Naive B cell (primary cell): ENCODE data around the gene KLK5. TPM values are rescaled to one million over a fixed set of nuclear protein-coding genes. Genes with fewer than 3 reads are reported as not detected.
"Not testable (repeated sequence)": the region's sequence is repeated elsewhere in the genome, so short reads cannot be mapped to it uniquely, and the experiment has no call there.

ENCODE experiments used
- ATAC-seq, 2 donors: fragments of 150-1000 bp; cut with Tn5 transposase; 2 replicates each; pipeline ENCODE4 v1.10.0; 2021; ENCODE audit warnings: low read depth in 2 of 2, mild to moderate bottlenecking in 2 of 2, moderate library complexity in 2 of 2
- DNase-seq: peaks from one replicate; pipeline ENCODE4 v3.0.0; 2022
- H3K27ac Mint-ChIP-seq, 6 donors: one replicate each; pipeline ENCODE4 v1.8.0; 2020 to 2022; ENCODE audit warnings: mild to moderate bottlenecking in 6 of 6, mixed read lengths in 6 of 6, moderate library complexity in 5 of 6, inconsistent platforms in 2 of 6
- H3K27me3 Mint-ChIP-seq, 3 donors: one replicate each; pipeline ENCODE4 v1.8.0; 2021 to 2022; ENCODE audit warnings: mixed read lengths in 3 of 3, mild to moderate bottlenecking in 1 of 3
- H3K36me3 Mint-ChIP-seq, 2 donors: one replicate each; pipeline ENCODE4 v1.8.0; 2020 to 2022; ENCODE audit warnings: mixed read lengths in 2 of 2, inconsistent platforms in 1 of 2, mild to moderate bottlenecking in 1 of 2
- H3K4me1 Mint-ChIP-seq, 3 donors: one replicate each; pipeline ENCODE4 v1.8.0; 2020 to 2022; ENCODE audit warnings: mixed read lengths in 3 of 3, inconsistent platforms in 1 of 3, mild to moderate bottlenecking in 1 of 3, moderate library complexity in 1 of 3
- H3K4me3 Mint-ChIP-seq, 8 donors: one replicate each; pipeline ENCODE4 v1.8.0; 2020 to 2022; ENCODE audit warnings: mild to moderate bottlenecking in 8 of 8, mixed read lengths in 8 of 8, moderate library complexity in 8 of 8, inconsistent platforms in 2 of 8
- H3K9me3 Mint-ChIP-seq, 7 donors: one replicate each; pipeline ENCODE4 v1.8.0; 2020 to 2022; ENCODE audit warnings: mixed read lengths in 7 of 7, mild to moderate bottlenecking in 5 of 7, inconsistent platforms in 2 of 7, moderate library complexity in 1 of 7
- polyA plus RNA-seq, 6 donors: library from polyadenylated mRNA; unstranded; fragments of 300-500 nt; fragmentation: Illumina TruSeq; gene quantifications; one replicate each; pipeline ENCODE4 v1.2.3, GENCODE V29; 2021; ENCODE audit warnings: low read depth in 6 of 6

Gene KLK5
- polyA plus RNA-seq, 6 donors from 2014 or later: not detected

DNA sequence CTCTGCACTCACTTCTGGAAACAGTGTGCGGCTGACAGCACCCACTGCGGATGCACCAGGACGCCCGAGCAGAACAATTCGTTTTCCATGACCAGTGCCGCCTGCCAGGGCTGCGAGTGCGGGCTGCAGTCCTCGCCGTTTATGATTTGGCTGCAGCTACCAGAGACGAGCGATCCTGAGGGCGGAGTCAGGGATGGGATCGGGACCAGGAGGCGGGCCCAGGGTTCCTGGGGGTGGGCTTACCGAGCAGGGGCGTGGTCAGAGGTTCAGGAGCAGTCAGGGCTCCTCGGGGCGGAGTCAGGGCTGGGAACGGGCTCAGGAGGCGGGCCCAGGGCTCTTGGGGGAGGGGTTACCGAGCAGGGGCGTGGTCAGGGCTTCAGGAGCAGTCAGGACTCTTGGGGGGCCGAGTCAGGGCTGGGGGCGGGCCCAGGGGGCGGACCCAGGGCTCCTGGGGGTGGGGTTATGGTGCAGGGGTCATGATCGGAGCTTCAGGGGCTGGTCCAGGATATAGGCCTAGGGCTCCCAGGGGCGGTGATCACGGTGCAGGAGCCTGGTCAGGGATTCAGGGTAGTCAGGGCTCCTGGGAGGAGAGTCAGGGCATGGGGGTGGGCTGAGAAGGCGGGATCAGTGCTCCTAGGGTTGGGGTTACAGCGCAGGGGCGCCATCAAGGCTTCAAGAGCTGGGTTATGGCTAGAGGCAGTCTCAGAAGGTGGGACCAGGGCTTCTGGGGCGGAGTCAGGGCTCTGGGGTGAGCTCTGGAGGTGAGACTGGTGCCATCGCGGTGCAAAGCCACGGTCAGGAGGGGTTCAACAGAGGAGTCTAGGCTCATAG lies 43.4 kb downstream of the KLK5 start:
- Mint-ChIP-seq H3K4me3 (peak overlapping the region; percentile 7 to 86 (median 63)), H3K27ac (peak overlapping the region in 1 of 6 donors; percentile 26), H3K36me3 (no peaks in the 10 kb centered on the region), H3K9me3 (peaks cover 0 to 3% (median 0%) of the 10 kb centered on the region in 7 donors), H3K4me1 (peaks cover 9 to 28% (median 10%) of the 10 kb centered on the region in 3 donors), H3K27me3 (peaks cover 0 to 27% (median 9%) of the 10 kb centered on the region in 3 donors)
- DNase-seq (no peak), ATAC-seq (peak; percentile 36 to 43)

DNA sequence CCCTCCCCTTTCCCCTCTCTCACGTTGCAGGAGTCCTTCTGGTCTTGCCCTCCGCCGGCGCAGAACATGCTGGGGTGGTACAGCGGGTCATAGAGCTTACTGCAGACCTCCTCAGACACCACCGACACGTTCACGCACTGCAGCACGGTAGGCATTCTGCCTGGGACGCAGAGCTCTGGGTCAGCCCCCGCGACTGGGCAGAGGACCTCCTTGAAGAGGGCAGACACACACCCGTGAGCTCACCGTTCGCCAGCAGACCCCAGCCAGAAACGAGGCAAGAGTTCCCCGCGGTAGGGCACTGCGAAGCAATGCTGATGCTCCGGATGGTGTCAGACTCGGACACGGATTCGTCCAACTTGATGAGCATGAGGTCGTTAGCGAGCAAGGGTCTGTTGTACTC lies 44.5 kb downstream of the KLK5 start:
- Mint-ChIP-seq H3K27me3 (peaks cover 0 to 27% (median 9%) of the 10 kb centered on the region in 3 donors), H3K4me1 (peaks cover 9 to 28% (median 10%) of the 10 kb centered on the region in 3 donors), H3K4me3 (peak overlapping the region in 1 of 8 donors; percentile 12), H3K9me3 (peaks cover 0 to 3% (median 0%) of the 10 kb centered on the region in 7 donors), H3K27ac (peak overlapping the region in 1 of 6 donors; percentile 25), H3K36me3 (no peaks in the 10 kb centered on the region)
- ATAC-seq (no peak), DNase-seq (no peak)

DNA sequence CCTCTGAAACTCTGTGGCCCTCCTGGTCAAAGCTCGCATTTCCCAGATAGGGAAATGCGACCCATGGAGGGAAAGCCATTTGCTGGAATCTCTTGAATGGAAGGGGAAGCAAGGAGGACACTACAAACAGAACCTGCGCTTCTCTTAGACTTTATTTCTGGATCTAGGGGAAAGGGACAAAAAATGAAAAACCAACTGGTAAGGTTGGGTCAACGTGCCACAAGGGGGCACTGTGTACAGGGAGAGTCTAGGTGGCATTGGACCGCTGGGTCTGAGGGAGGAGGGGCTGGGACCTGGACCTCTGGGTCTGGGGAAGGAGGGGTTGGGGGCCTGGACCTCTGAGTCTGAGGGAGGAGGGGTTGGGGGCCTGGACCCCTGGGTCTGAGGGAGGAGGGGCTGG lies 46.6 kb downstream of the KLK5 start:
- H3K36me3 Mint-ChIP-seq: no peaks in the 10 kb centered on the region
- ATAC-seq: no peak
- H3K27me3 Mint-ChIP-seq: peaks cover 0 to 31% (median 14%) of the 10 kb centered on the region in 3 donors
- no peak for DNase-seq
- peaks cover 0 to 1% (median 0%) of the 10 kb centered on the region in 7 donors for H3K9me3 Mint-ChIP-seq
- peaks cover 6 to 21% (median 9%) of the 10 kb centered on the region in 3 donors for H3K4me1 Mint-ChIP-seq
- H3K27ac Mint-ChIP-seq: no peak overlapping the region
- peak overlapping the region in 1 of 8 donors; percentile 25 for H3K4me3 Mint-ChIP-seq

DNA sequence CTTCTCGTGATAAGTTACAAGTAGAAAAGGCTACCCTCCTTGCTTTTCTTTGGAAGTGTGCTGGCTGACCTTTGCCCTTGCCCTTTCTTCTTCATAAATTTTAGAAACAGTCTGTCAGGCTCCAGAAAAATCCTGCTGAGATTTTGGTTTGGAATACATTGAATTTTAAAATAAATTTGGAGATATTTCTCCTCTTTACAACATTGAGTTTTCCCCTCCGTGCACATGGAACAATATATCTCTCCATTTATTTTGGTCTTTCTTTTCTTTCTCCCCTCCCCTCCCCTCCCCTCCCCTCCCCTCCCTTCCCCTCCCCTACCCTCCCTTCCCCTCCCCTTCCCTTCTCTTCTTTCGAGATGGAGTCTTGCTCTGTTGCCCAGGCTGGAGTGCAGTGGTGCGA lies 50.2 kb downstream of the KLK5 start:
- ATAC-seq (no peak), DNase-seq (no peak)
- Mint-ChIP-seq H3K36me3 (no peaks in the 10 kb centered on the region), H3K4me1 (peaks cover 0 to 19% (median 0%) of the 10 kb centered on the region in 3 donors), H3K9me3 (peaks cover 0 to 1% (median 0%) of the 10 kb centered on the region in 7 donors), H3K27ac (no peak overlapping the region), H3K4me3 (no peak overlapping the region), H3K27me3 (peaks cover 13 to 24% (median 14%) of the 10 kb centered on the region in 3 donors)

DNA sequence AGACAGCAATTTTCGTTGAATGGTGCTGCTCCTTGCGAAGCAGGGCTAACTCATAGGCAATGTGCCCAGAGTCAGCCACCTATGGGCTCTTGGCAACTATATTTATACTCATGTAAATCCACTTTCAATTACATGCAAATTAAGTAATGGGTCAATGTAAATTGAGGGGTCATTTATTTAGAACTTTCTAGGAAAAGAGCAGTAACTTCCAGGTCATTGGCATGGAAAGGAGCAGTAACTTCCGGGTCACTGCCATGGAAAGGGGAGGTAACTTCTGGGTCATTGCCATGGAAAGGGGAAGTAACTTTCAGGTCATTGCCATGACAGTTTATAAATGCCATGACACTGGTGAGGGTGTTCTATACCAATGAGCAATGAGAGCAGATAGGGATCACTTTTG lies 53.3 kb downstream of the KLK5 start:
- ATAC-seq (no peak), DNase-seq (no peak)
- Mint-ChIP-seq H3K27me3 (peaks cover 5 to 17% (median 8%) of the 10 kb centered on the region in 3 donors), H3K36me3 (peaks cover 0 to 9% of the 10 kb centered on the region in 2 donors), H3K4me1 (peaks cover 7 to 45% (median 9%) of the 10 kb centered on the region in 3 donors), H3K9me3 (peaks cover 0 to 9% (median 5%) of the 10 kb centered on the region in 7 donors), H3K27ac (peak overlapping the region in 1 of 6 donors; percentile 80), H3K4me3 (no peak overlapping the region)

DNA sequence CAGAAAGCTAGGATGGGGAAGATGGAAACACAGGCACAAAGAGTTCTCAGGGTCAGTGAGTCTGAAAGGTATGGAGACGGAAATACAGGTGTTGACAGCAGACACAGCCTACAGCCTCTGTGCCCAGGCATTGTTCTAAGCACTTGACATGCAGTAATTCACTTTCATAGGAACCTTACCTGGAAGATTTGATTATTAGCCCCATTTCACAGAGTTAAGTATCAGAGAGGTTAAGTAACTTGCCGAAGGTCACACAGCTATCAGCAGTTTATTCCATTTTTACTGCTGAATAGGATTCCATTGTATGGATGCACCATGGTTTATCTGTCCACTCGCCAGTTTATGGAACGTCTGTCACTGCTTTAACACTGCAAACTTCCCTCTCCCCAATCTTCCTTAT lies 54.8 kb downstream of the KLK5 start:
- peak overlapping the region in 4 of 6 donors; percentile 0 to 96 (median 68) for H3K27ac Mint-ChIP-seq
- peak overlapping the region in 1 of 8 donors; percentile 12 for H3K4me3 Mint-ChIP-seq
- peaks cover 0 to 12% (median 7%) of the 10 kb centered on the region in 7 donors for H3K9me3 Mint-ChIP-seq
- H3K36me3 Mint-ChIP-seq: peaks cover 0 to 12% of the 10 kb centered on the region in 2 donors
- no peak for ATAC-seq
- no peak for DNase-seq
- peaks cover 5 to 17% (median 8%) of the 10 kb centered on the region in 3 donors for H3K27me3 Mint-ChIP-seq
- peaks cover 7 to 50% (median 9%) of the 10 kb centered on the region in 3 donors for H3K4me1 Mint-ChIP-seq

DNA sequence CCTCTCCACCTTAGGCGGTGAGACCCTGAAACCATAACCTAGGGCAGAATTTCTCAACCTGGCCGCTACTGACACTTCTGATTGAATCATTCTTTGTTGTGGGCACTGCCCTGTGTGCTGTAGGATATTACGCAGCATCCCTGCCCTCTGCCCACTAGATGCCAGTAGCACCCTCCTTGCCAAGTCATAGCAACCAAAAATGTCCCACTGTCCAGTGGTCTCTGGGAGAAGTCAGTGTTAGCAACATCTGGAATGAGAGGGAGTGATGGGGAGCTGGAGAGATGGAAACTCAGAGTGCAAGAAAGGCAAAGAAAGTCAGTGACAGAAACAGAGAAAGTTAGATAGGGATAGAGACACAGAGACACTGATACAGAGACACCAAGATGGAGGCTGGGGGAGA lies 55.2 kb downstream of the KLK5 start:
- peaks cover 0 to 12% (median 7%) of the 10 kb centered on the region in 7 donors for H3K9me3 Mint-ChIP-seq
- H3K27ac Mint-ChIP-seq: peak overlapping the region in 5 of 6 donors; percentile 0 to 96 (median 90)
- H3K27me3 Mint-ChIP-seq: peaks cover 5 to 17% (median 8%) of the 10 kb centered on the region in 3 donors
- H3K36me3 Mint-ChIP-seq: peaks cover 0 to 12% of the 10 kb centered on the region in 2 donors
- H3K4me3 Mint-ChIP-seq: peak overlapping the region in 1 of 8 donors; percentile 12
- ATAC-seq: no peak
- H3K4me1 Mint-ChIP-seq: peaks cover 7 to 51% (median 9%) of the 10 kb centered on the region in 3 donors
- DNase-seq: no peak

DNA sequence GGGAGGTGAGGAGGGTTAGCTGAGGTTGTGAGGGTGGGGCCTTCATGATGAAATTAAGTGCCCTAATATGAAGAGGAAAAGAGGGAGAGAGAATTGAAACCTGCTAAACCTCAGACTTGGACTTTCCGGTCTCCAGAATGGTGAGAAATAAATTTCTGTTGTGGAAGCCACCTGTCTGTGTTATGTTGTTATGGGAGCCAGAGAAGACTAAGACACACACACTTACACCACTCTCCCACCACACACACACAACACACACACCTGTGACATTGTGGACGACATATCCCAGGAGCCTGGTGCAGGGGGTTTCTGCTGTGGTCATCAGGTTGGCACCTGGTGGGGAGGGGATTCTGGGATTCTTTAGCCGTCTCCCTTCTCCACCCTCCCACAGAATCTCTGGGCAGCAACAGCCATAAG lies 55.6 kb downstream of the KLK5 start:
- DNase-seq (no peak), ATAC-seq (peak; percentile 40 to 49)
- Mint-ChIP-seq H3K9me3 (peaks cover 0 to 12% (median 7%) of the 10 kb centered on the region in 7 donors), H3K27ac (peak overlapping the region; percentile 5 to 96 (median 88)), H3K27me3 (peaks cover 5 to 17% (median 8%) of the 10 kb centered on the region in 3 donors), H3K4me3 (peak overlapping the region in 2 of 8 donors; percentile 6 to 25), H3K36me3 (peaks cover 0 to 12% of the 10 kb centered on the region in 2 donors), H3K4me1 (peaks cover 7 to 55% (median 9%) of the 10 kb centered on the region in 3 donors)

DNA sequence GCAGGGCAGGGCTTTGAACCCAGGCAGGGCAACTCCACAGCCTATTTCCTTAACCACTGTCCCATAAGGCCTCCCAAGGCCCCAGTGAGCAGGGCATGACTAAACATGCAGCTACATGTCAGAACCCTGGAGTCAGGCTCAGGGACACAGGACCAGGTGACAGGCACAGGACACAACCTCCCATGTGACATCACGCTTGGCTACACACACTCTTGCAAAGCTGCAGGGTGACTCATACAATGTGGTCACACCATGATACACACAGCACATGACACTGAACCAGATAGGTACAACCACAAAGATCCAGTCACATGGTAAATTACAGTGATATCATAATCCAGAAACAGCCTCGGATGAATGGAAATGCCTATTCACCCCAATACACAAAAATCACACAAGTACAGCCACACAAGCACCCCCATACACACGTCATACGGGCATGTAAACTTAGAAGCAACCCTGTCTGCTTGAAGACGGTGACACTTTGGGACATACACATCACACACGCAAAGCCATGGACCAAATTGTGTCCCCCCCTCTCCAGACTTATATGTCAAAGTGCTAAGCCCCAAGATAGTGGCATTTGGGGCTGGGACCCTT lies 56.1 kb downstream of the KLK5 start:
- DNase-seq: peak; percentile 56
- Mint-ChIP-seq H3K9me3 (peaks cover 0 to 12% (median 7%) of the 10 kb centered on the region in 7 donors), H3K36me3 (peaks cover 0 to 12% of the 10 kb centered on the region in 2 donors), H3K4me3 (peak overlapping the region in 4 of 8 donors; percentile 6 to 27 (median 24)), H3K27me3 (peaks cover 5 to 17% (median 8%) of the 10 kb centered on the region in 3 donors), H3K27ac (peak overlapping the region; percentile 31 to 96 (median 90)), H3K4me1 (peaks cover 7 to 60% (median 9%) of the 10 kb centered on the region in 3 donors)
- ATAC-seq: peak; percentile 89 to 90

DNA sequence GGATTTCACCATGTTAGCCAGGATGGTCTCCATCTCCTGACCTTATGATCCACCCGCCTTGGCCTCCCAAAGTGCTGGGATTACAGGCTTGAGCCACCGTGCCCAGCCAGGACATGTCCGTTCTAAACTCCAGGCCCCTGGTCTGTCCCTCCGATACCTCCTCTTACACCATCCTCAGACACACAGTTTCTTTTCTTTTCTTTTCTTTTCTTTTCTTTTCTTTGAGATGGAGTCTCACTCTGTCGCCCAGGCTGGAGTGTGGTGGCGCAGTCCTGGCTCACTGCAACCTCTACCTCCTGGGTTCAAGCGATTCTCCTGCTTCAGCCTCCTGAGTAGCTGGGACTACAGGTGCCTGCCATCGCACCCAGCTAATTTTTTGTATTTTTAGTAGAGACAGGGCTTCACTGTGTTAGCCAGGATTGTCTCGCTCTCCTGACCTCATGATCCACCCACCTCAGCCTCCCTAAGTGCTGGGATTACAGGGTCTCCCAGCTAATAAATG lies 56.7 kb downstream of the KLK5 start:
- peaks cover 0 to 12% (median 7%) of the 10 kb centered on the region in 7 donors for H3K9me3 Mint-ChIP-seq
- peak overlapping the region; percentile 31 to 96 (median 90) for H3K27ac Mint-ChIP-seq
- ATAC-seq, DNase-seq: not testable (repeated sequence)
- peak overlapping the region in 1 of 8 donors; percentile 27 for H3K4me3 Mint-ChIP-seq
- H3K4me1 Mint-ChIP-seq: peaks cover 9 to 65% (median 9%) of the 10 kb centered on the region in 3 donors
- H3K36me3 Mint-ChIP-seq: peaks cover 0 to 12% of the 10 kb centered on the region in 2 donors
- H3K27me3 Mint-ChIP-seq: peaks cover 0 to 17% (median 5%) of the 10 kb centered on the region in 3 donors

DNA sequence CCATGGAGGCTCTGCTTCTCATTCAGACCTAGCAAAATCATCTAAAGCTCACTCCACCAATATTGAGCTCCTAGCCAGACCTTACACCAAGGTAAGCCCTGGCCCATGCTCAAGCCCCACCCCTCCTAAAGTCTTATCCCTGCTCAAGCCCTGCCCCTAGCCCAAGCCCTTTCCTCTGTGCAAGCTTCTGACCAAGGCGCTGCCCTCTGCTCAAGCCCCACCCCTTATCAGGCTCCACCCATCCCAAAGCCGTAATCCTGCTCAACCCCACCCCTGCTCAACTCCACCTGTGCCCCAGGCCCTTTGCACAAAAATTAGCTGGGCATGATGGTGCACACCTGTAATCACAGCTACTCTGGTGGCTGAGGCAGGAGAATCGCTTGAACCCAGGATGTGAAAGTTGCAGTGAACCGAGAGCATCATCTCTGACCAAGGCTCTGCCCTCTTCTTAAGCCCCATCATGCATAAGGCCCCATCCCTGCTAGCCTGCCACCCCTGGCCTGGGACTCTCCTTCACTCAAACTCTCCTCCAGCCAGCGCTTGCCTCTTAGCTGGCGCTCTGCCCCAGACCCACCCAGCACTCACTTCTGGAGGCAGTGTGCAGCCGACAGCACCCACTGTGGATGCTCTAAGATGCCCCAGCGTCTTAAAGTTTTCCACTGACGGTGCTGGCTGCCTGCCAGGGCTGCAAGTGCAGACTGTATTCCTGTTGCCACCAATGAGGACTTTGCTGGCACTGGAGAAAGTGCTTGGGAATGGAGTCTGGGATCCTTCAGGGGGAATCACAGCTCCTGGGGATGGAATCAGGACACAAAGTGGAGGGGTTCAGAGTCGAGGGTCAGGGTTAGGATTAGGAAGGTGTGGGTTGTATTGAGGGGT lies 58.1 kb downstream of the KLK5 start:
- Mint-ChIP-seq H3K4me3 (no peak overlapping the region), H3K27me3 (peaks cover 0 to 17% (median 5%) of the 10 kb centered on the region in 3 donors), H3K36me3 (peaks cover 0 to 12% of the 10 kb centered on the region in 2 donors), H3K9me3 (peaks cover 0 to 12% (median 7%) of the 10 kb centered on the region in 7 donors), H3K4me1 (peaks cover 10 to 71% (median 16%) of the 10 kb centered on the region in 3 donors), H3K27ac (peak overlapping the region in 2 of 6 donors; percentile 78 to 96)
- no peak for DNase-seq
- ATAC-seq: no peak
